ENCODE measurements around the gene ELF5. TPM values are rescaled to one million over a fixed set of nuclear protein-coding genes. Genes with fewer than 3 reads are reported as not detected.

Gene ELF5
- total and polyA plus RNA-seq, 2 donors (not counting 1 experiment from before 2014, with no cell fraction given), result not detected

GRCh38 chr11:34509336-34509876 is 4.2 kb downstream of the ELF5 start:
- WGBS (ENCODE audit: insufficient coverage), result 25% methylated on average over 3 of the region's 5 CpGs
- DNase-seq, result no peak
- intact Hi-C loops (cut with micrococcal nuclease), result no loop called here
- Histone ChIP-seq H2AFZ (ENCODE audit: insufficient read depth, low read depth, low read length, poor library complexity, severe bottlenecking) (no peak overlapping the region), H4K20me1 (ENCODE audit: control insufficient read depth, insufficient read depth, low read length, poor library complexity, severe bottlenecking) (no peaks in the 10 kb centered on the region), H3K79me2 (ENCODE audit: control insufficient read depth, insufficient read depth, low read length) (no peaks in the 10 kb centered on the region), H3K27ac (ENCODE audit: low read length in 2 of 2) (no peak overlapping the region), H3K9me3 (ENCODE audit: control extremely low read depth in 1 of 3, control insufficient read depth in 2 of 3, insufficient read depth in 1 of 3, low read length in 2 of 3) (no peaks in the 10 kb centered on the region), H3K4me2 (replicated peaks; ENCODE audit: low read depth, low read length, poor library complexity, severe bottlenecking) (no peak overlapping the region), H3K9ac (ENCODE audit: low read length) (no peak overlapping the region), H3K27me3 (replicated peaks in 1 of 4; ENCODE audit: control extremely low read depth in 1 of 4, control insufficient read depth in 3 of 4, insufficient read depth in 4 of 4, low read length in 3 of 4) (no peaks in the 10 kb centered on the region), H3K36me3 (replicated peaks in 1 of 2; ENCODE audit: control extremely low read depth in 1 of 2, control insufficient read depth in 1 of 2, extremely low read depth in 1 of 2, insufficient read depth in 2 of 2, low read length in 1 of 2) (no peaks in the 10 kb centered on the region), H3K4me1 (ENCODE audit: control insufficient read depth in 2 of 2, insufficient read depth in 2 of 2, low read length in 2 of 2) (no peaks in the 10 kb centered on the region), H3K4me3 (ENCODE audit: control extremely low read depth in 1 of 5, extremely low read depth in 1 of 5, insufficient read depth in 1 of 5, low read depth in 2 of 5, low read length in 4 of 5) (no peak overlapping the region)
- ChIA-PET CTCF (interaction anchor here (1.4 to 1.6 kb wide), 2 partner anchors 8 to 10 kb away, joined by 4 to 5 read pairs; no protein-coding TSS in a partner anchor), POLR2A (no interaction called here)
- H3K4me1 Mint-ChIP-seq, result no peaks in the 10 kb centered on the region
- H3K27me3 Mint-ChIP-seq, result peaks cover 3% of the 10 kb centered on the region
- H3K27ac Mint-ChIP-seq, result no peak overlapping the region
- ATAC-seq (ENCODE audit: low read depth), result no peak
- TF ChIP-seq EZH2 (IDR thresholded peaks at IDR 0.05; ENCODE audit: borderline replicate concordance, insufficient read depth, low read depth, low read length, poor library complexity, severe bottlenecking), result no peak
- TF ChIP-seq, protein P1, sequence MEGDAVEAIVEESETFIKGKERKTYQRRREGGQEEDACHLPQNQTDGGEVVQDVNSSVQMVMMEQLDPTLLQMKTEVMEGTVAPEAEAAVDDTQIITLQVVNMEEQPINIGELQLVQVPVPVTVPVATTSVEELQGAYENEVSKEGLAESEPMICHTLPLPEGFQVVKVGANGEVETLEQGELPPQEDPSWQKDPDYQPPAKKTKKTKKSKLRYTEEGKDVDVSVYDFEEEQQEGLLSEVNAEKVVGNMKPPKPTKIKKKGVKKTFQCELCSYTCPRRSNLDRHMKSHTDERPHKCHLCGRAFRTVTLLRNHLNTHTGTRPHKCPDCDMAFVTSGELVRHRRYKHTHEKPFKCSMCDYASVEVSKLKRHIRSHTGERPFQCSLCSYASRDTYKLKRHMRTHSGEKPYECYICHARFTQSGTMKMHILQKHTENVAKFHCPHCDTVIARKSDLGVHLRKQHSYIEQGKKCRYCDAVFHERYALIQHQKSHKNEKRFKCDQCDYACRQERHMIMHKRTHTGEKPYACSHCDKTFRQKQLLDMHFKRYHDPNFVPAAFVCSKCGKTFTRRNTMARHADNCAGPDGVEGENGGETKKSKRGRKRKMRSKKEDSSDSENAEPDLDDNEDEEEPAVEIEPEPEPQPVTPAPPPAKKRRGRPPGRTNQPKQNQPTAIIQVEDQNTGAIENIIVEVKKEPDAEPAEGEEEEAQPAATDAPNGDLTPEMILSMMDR (IDR thresholded peaks at IDR 0.05), result no peak
- no peaks in the 10 kb centered on the region for H3K9me3 Mint-ChIP-seq (ENCODE audit: insufficient read depth)
- no peak overlapping the region for H3K4me3 Mint-ChIP-seq

DNA sequence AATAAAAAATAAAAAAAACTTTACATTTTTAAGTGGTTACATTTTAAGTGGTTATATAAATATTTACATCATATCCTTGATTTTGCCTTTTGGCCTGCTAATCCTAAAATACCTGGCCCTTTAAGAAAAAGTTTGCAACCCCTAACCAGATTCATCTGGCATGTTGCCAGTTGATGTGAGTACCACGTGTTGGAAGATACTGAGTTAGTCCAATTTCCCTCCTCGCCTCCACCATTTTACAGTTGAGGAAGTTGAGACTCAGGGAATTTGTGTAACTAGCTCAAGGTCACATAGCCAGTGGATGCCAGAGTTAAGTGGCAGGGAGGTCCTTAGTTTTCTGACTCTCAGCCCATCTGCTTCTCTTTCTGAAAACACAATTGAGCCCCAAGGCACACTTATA is 5.1 kb downstream of the ELF5 start:
- H2AFZ ChIP-seq (ENCODE audit: insufficient read depth, low read depth, low read length, poor library complexity, severe bottlenecking), result no peak overlapping the region
- H3K9ac ChIP-seq (ENCODE audit: low read length), result no peak overlapping the region
- H3K79me2 ChIP-seq (ENCODE audit: control insufficient read depth, insufficient read depth, low read length), result no peaks in the 10 kb centered on the region
- H3K9me3 Mint-ChIP-seq (ENCODE audit: insufficient read depth), result no peaks in the 10 kb centered on the region
- no peak overlapping the region for H3K4me3 ChIP-seq (ENCODE audit: control extremely low read depth in 1 of 5, extremely low read depth in 1 of 5, insufficient read depth in 1 of 5, low read depth in 2 of 5, low read length in 4 of 5)
- ATAC-seq (ENCODE audit: low read depth), result no peak
- H3K36me3 ChIP-seq (replicated peaks in 1 of 2; ENCODE audit: control extremely low read depth in 1 of 2, control insufficient read depth in 1 of 2, extremely low read depth in 1 of 2, insufficient read depth in 2 of 2, low read length in 1 of 2), result no peaks in the 10 kb centered on the region
- no peak overlapping the region for H3K4me2 ChIP-seq (replicated peaks; ENCODE audit: low read depth, low read length, poor library complexity, severe bottlenecking)
- H3K27me3 Mint-ChIP-seq, result peaks cover 3% of the 10 kb centered on the region
- no peaks in the 10 kb centered on the region for H3K27me3 ChIP-seq (replicated peaks in 1 of 4; ENCODE audit: control extremely low read depth in 1 of 4, control insufficient read depth in 3 of 4, insufficient read depth in 4 of 4, low read length in 3 of 4)
- H3K9me3 ChIP-seq (ENCODE audit: control extremely low read depth in 1 of 3, control insufficient read depth in 2 of 3, insufficient read depth in 1 of 3, low read length in 2 of 3), result no peaks in the 10 kb centered on the region
- H3K4me1 Mint-ChIP-seq, result no peaks in the 10 kb centered on the region
- ChIA-PET CTCF (interaction anchor here (1.4 to 1.6 kb wide), 2 partner anchors 9 to 11 kb away, joined by 4 to 5 read pairs; no protein-coding TSS in a partner anchor), POLR2A (no interaction called here)
- intact Hi-C loops (cut with micrococcal nuclease), result no loop called here
- no peak overlapping the region for H3K27ac Mint-ChIP-seq
- H3K27ac ChIP-seq (ENCODE audit: low read length in 2 of 2), result no peak overlapping the region
- no CpG with 5 or more reads among the region's 2 CpGs for WGBS (ENCODE audit: insufficient coverage)
- DNase-seq, result no peak
- no peaks in the 10 kb centered on the region for H3K4me1 ChIP-seq (ENCODE audit: control insufficient read depth in 2 of 2, insufficient read depth in 2 of 2, low read length in 2 of 2)
- H4K20me1 ChIP-seq (ENCODE audit: control insufficient read depth, insufficient read depth, low read length, poor library complexity, severe bottlenecking), result no peaks in the 10 kb centered on the region
- H3K4me3 Mint-ChIP-seq, result no peak overlapping the region
- TF ChIP-seq EZH2 (IDR thresholded peaks at IDR 0.05; ENCODE audit: borderline replicate concordance, insufficient read depth, low read depth, low read length, poor library complexity, severe bottlenecking), result no peak
- TF ChIP-seq, protein P1 (IDR thresholded peaks at IDR 0.05), result no peak
